Measurements from ENCODE around the gene DNAJC25. TPM values are rescaled to one million over a fixed set of nuclear protein-coding genes. Genes with fewer than 3 reads are reported as not detected.

Gene DNAJC25
- total and polyA plus RNA-seq, 2 of the 8 experiments (the other 6 are each of a cell fraction or from before 2014, with no cell fraction given) = 2.7 to 6.2 TPM

- Histone ChIP-seq H2BK20ac (ENCODE audit: low read length) (no peak overlapping the region), H3K23ac (ENCODE audit: insufficient read length) (no peak overlapping the region), H3K36me3 (ENCODE audit: control insufficient read depth in 2 of 4, insufficient read depth in 4 of 4, low read length in 3 of 4) (no peaks in the 10 kb centered on the region), H3K27me3 (replicated peaks in 1 of 4; ENCODE audit: control insufficient read depth in 3 of 4, extremely low read depth in 1 of 4, insufficient read depth in 3 of 4, low read length in 3 of 4) (no peaks in the 10 kb centered on the region), H3K4me1 (replicated peaks in 1 of 4; ENCODE audit: control insufficient read depth in 3 of 4, insufficient read depth in 4 of 4, low read length in 3 of 4) (peaks cover 0 to 3% (median 0%) of the 10 kb centered on the region in 4 experiments; a peak in 2 of 7 replicates), H3K23me2 (ENCODE audit: low read depth, low read length) (no peaks in the 10 kb centered on the region), H3K9ac (replicated peaks in 1 of 4; ENCODE audit: extremely low read depth in 1 of 4, low read depth in 3 of 4, low read length in 3 of 4) (no peak overlapping the region; a peak in 1 of 7 replicates), H3K56ac (replicated peaks; ENCODE audit: insufficient read length, low read depth, low read length) (no peak overlapping the region), H4K5ac (ENCODE audit: insufficient read length, low read depth, low read length) (no peak overlapping the region), H4K8ac (ENCODE audit: extremely low read depth, insufficient read depth, low read length) (no peak overlapping the region), H3K79me2 (ENCODE audit: control insufficient read depth in 1 of 2, insufficient read depth in 2 of 2, low read length in 2 of 2) (peaks cover 10 to 71% of the 10 kb centered on the region in 2 experiments), H2AK5ac (ENCODE audit: low read depth, low read length) (no peak overlapping the region), H2BK120ac (replicated peaks; ENCODE audit: low read depth, low read length) (no peak overlapping the region), H3K4me2 (ENCODE audit: insufficient read depth in 1 of 2, low read depth in 2 of 2, low read length in 2 of 2) (no peak overlapping the region), H3K14ac (ENCODE audit: insufficient read length) (no peak overlapping the region), H2BK5ac (ENCODE audit: low read depth, low read length) (no peak overlapping the region), H2BK15ac (ENCODE audit: low read length) (no peak overlapping the region), H3K4me3 (ENCODE audit: extremely low read depth in 1 of 4, insufficient read depth in 2 of 4, low read depth in 3 of 4, low read length in 4 of 4) (no peak overlapping the region), H4K20me1 (replicated peaks in 1 of 2; ENCODE audit: control insufficient read depth in 1 of 2, insufficient read depth in 2 of 2, low read length in 2 of 2) (peaks cover 3 to 9% of the 10 kb centered on the region in 2 experiments), H3K27ac (ENCODE audit: low read depth, low read length) (no peak overlapping the region), H4K91ac (replicated peaks; ENCODE audit: insufficient read length, low read length) (no peak overlapping the region), H3K9me3 (ENCODE audit: insufficient read depth in 2 of 2, low read depth in 1 of 2, low read length in 1 of 2) (no peaks in the 10 kb centered on the region), H3K4ac (replicated peaks; ENCODE audit: insufficient read length, low read depth, low read length) (no peak overlapping the region), H3K18ac (ENCODE audit: extremely low read depth, low read length) (no peak overlapping the region), H3K79me1 (ENCODE audit: low read depth, low read length) (no peaks in the 10 kb centered on the region; the same call in none of the 2 replicates), H2BK12ac (ENCODE audit: low read depth, low read length) (no peak overlapping the region), H2AFZ (ENCODE audit: low read length) (no peak overlapping the region)
- FAIRE-seq (no peak), DNase-seq (ENCODE audit: low read depth in 1 of 2, low spot score in 2 of 2) (no peak)
- 87% methylated on average over 6 of the region's 6 CpGs; no CpG with 5 or more reads in 1 of the 2 experiments for WGBS, 2 experiments (ENCODE audit: extremely low coverage in 1 of 2, insufficient coverage in 1 of 2, insufficient read length in 1 of 2, insufficient replicate concordance in 2 of 2, low coverage in 1 of 2, low lambda C conversion rate in 2 of 2, missing lambda C conversion rate in 1 of 2)
- ChIA-PET CTCF (ENCODE audit: partially characterized antibody) (interaction anchor here (1.4 kb wide), 1 partner anchor 39 kb away, joined by 3 read pairs; no protein-coding TSS in a partner anchor), POLR2A (ENCODE audit: partially characterized antibody) (no interaction called here)
Measured at GRCh38 chr9:111637421-111637950, 6.4 kb downstream of the DNAJC25 start.
